H1 (cell line): Measurements from ENCODE around the gene ORC2. TPM values are rescaled to one million over a fixed set of nuclear protein-coding genes. Genes with fewer than 3 reads are reported as not detected.

Source experiments
- KDM4A ChIP-seq: IDR thresholded peaks from one replicate; pipeline ENCODE4 v1.7.1; 2012; ENCODE audit warnings: low read depth, mild to moderate bottlenecking, moderate library complexity, low read length, inconsistent platforms; ENCODE audit not compliant: severe bottlenecking
- polyA plus RNA-seq, 7 experiments: library from polyadenylated mRNA; depleted of rRNA in 3 of 7; stranded (reverse) in 5 of 7; unstranded in 2 of 7; fragments of >200 nt in 5 of 7; fragments of 200-250 nt in 2 of 7; gene quantifications; 1 replicate in 5 of 7; 2 replicates in 1 of 7; 4 replicates in 1 of 7; pipeline versions ENCODE4 v1.2.1 to v1.2.3, GENCODE V29; 2011 to 2013; ENCODE audit warnings: missing spikeins in 2 of 7, mixed read lengths in 2 of 7
- total RNA-seq: library from RNA; stranded (reverse); fragmentation: NEBNext Ultra II Directional; extraction: Animal tissue kit (Norgen Biotek cat#: 25700); gene quantifications from 2 replicates; pipeline ENCODE4 v1.2.1, GENCODE V29; 2021

The ORC2 gene
- total and polyA plus RNA-seq, 2 of the 8 experiments (the other 6 are each of a cell fraction or from before 2014, with no cell fraction given) = 7.1 to 89.8 TPM

DNA sequence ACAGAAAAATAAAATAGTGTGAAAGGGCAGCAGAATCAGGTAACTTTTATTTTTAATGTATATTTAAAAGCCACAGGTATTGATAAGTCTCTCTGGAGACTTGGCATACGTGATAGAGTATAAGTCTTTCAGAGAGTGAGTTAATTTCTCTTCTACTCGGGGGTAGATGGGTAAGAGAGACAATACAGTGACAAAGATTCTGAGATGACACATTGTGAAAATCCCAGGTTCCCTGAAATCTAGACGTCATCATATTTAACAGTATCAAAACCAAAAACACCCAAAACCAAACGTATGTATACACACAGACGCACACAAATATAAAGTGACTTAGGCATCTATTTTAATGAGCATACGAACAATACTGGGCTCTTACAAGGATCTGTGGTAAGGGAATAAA is 41.0 kb downstream of the ORC2 start (continued):
- TF ChIP-seq KDM4A = no peak
